GM10248 (cell line): ENCODE measurements around the gene HARS2.
"Not testable (repeated sequence)": the region's sequence is repeated elsewhere in the genome, so short reads cannot be mapped to it uniquely, and the experiment has no call there.

Experiments used
- CTCF ChIA-PET: fragments of 300-600 bp; sonication (Branson Sonifier 250); formaldehyde crosslinking; extraction: SDS; loops from one replicate; lab custom pipeline; 2021; ENCODE audit warnings: antibody characterized with exemption; lab: Yijun Ruan, JAX
- POLR2A ChIA-PET: fragments of 350-650 bp; sonication (Branson Sonifier 250); formaldehyde crosslinking; extraction: SDS; loops from one replicate; lab custom pipeline; 2020; ENCODE audit warnings: antibody characterized with exemption; lab: Yijun Ruan, JAX
- DNase-seq: peaks from one replicate; pipeline ENCODE4 v3.0.0; 2012; ENCODE audit errors: extremely low spot score
- CTCF ChIP-seq: IDR thresholded peaks from 2 replicates; pipeline ENCODE4 v1.5.1; 2012; ENCODE audit warnings: mild to moderate bottlenecking, low read depth; ENCODE audit errors: extremely low read depth, missing control alignments, control extremely low read depth

Gene HARS2

GRCh38 chr5:140713562-140714094, 22.4 kb downstream of the HARS2 start:
- ChIA-PET CTCF (no interaction called here), POLR2A (interaction anchor here (0.7 kb wide), 1 partner anchor 348 kb away, joined by 3 read pairs; no protein-coding TSS in a partner anchor)
- no peak for TF ChIP-seq CTCF
- DNase-seq = no peak

- CTCF ChIA-PET = interaction anchor here (0.9 to 1.2 kb wide), 2 partner anchors 9 to 364 kb away, joined by 3 to 5 read pairs; no protein-coding TSS in a partner anchor
- DNase-seq, POLR2A ChIA-PET: not testable (repeated sequence)
Measured at GRCh38 chr5:140716238-140716637, 25.0 kb downstream of the HARS2 start.

GRCh38 chr5:140718266-140718592, 27.0 kb downstream of the HARS2 start:
- ChIA-PET POLR2A (no interaction called here), CTCF (interaction anchor here (0.9 to 6.9 kb wide), 9 partner anchors 7 to 602 kb away, joined by 3 to 48 read pairs (median 12); partner anchors contain the start of genes HBEGF, SLC4A9 and TAF7)
- no peak for TF ChIP-seq CTCF
- no peak for DNase-seq

GRCh38 chr5:140720738-140721137, 29.5 kb downstream of the HARS2 start:
- CTCF ChIA-PET = interaction anchor here (0.6 to 6.9 kb wide), 13 partner anchors 10 to 481 kb away, joined by 3 to 48 read pairs (median 3); partner anchors contain the start of genes HBEGF and SLC4A9
- POLR2A ChIA-PET, DNase-seq: not testable (repeated sequence)

- POLR2A ChIA-PET, DNase-seq: not testable (repeated sequence)
- CTCF ChIA-PET = interaction anchor here (0.8 to 6.9 kb wide), 5 partner anchors 10 to 477 kb away, joined by 3 to 48 read pairs (median 12); no protein-coding TSS in a partner anchor
Measured at GRCh38 chr5:140721395-140721794, 30.1 kb downstream of the HARS2 start.

GRCh38 chr5:140725799-140726471, 34.7 kb downstream of the HARS2 start:
- CTCF ChIA-PET = interaction anchor here (0.7 to 1.7 kb wide), 3 partner anchors 9 to 367 kb away, joined by 3 to 5 read pairs (median 3); no protein-coding TSS in a partner anchor
- no peak for TF ChIP-seq CTCF
- DNase-seq = peak; percentile 58
- POLR2A ChIA-PET = interaction anchor here (1.0 to 1.1 kb wide), 2 partner anchors 15 to 26 kb away, joined by 3 to 5 read pairs; partner anchors contain the start of gene ZMAT2

GRCh38 chr5:140733098-140733497, 41.8 kb downstream of the HARS2 start:
- DNase-seq = no peak
- TF ChIP-seq CTCF = no peak
- POLR2A ChIA-PET = no interaction called here
- CTCF ChIA-PET = no interaction called here

GRCh38 chr5:140734354-140734753, 43.1 kb downstream of the HARS2 start:
- POLR2A ChIA-PET = no interaction called here
- TF ChIP-seq CTCF = no peak
- no peak for DNase-seq
- CTCF ChIA-PET = no interaction called here
